GM19395 (cell line): ENCODE measurements around the gene EPHB2.

ENCODE experiments used
- ATAC-seq: cut with Tn5 transposase; IDR thresholded peaks from one replicate; pipeline ENCODE4 v1.9.1; 2021; ENCODE audit warnings: mild to moderate bottlenecking, moderate library complexity; ENCODE audit not compliant: unreplicated experiment

EPHB2 gene

DNA sequence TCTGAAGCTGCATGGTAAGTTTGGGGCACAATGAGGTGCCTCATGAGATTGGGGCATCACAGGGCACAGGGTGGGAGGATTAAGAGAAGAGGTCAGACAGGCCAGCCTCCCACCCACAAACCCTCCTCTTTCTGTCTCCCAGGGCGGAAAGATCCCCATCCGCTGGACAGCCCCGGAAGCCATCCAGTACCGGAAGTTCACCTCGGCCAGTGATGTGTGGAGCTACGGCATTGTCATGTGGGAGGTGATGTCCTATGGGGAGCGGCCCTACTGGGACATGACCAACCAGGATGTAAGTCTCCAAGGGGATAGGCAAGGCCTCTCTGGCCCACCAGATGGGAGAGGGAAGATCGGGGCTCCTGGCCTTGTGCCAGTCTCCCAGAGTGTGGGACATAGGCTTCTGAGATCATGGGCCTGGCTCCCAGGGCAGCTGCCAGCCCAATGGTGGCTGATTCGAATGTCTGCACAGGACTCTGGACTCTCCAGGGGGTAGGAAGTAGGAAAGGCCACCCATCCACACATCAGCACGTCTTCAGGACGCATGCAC is 198.3 kb downstream of the EPHB2 start:
- ATAC-seq = no peak

DNA sequence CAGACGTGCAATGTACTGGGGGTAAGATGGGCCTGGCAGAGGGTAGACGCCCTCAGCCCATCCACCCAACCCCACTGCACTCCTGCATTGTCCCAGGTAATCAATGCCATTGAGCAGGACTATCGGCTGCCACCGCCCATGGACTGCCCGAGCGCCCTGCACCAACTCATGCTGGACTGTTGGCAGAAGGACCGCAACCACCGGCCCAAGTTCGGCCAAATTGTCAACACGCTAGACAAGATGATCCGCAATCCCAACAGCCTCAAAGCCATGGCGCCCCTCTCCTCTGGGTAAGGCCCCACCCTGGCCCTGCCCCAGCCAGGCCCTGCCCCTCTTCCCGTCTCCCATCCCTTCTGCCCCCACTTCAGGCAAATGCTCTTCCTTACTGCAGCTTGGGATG is 199.6 kb downstream of the EPHB2 start:
- ATAC-seq = no peak

DNA sequence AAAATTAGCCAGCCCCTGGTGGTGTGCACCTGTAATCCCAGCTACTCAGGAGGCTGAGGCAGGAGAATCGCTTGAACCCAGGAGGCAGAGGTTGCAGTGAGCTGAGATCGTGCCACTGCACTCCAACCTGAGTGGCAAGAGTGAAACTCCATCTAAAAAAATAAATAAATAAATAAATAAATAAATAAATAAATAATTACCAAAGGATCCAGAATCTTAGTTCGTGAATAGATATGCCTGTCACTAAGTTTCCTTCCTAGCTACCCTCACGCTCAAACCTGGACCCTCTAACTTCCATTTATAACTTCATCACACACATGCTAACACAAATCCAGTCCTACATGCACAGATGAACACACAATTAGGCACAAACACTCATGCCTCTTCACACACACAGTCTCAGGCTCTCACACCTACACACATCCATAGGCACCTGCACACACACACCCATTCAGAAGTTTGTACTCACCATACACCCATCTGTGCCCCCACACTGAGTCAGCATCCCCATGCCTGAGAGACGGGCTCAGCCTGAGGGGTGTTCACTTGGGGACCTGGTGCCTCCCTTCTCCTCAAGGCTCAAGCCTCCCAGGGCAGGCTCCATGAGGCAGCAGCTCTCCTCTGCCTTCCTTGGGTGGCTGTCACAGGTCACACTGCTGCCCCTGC is 200.5 kb downstream of the EPHB2 start:
- ATAC-seq = no peak

DNA sequence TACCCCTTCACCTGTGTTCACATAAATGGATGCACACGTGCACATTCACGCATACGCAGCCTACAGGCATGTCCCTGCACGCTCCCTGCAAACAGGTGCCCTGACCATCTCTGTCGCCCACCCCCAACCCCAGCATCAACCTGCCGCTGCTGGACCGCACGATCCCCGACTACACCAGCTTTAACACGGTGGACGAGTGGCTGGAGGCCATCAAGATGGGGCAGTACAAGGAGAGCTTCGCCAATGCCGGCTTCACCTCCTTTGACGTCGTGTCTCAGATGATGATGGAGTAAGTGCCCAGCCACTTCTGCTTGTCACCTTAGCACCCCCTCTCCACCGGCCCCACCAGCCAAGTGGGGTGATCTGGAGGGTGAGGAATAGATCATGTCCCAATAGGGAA is 201.7 kb downstream of the EPHB2 start:
- no peak for ATAC-seq

DNA sequence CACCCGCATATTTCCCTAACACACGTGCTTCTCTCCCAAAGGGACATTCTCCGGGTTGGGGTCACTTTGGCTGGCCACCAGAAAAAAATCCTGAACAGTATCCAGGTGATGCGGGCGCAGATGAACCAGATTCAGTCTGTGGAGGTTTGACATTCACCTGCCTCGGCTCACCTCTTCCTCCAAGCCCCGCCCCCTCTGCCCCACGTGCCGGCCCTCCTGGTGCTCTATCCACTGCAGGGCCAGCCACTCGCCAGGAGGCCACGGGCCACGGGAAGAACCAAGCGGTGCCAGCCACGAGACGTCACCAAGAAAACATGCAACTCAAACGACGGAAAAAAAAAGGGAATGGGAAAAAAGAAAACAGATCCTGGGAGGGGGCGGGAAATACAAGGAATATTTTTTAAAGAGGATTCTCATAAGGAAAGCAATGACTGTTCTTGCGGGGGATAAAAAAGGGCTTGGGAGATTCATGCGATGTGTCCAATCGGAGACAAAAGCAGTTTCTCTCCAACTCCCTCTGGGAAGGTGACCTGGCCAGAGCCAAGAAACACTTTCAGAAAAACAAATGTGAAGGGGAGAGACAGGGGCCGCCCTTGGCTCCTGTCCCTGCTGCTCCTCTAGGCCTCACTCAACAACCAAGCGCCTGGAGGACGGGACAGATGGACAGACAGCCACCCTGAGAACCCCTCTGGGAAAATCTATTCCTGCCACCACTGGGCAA is 202.9 kb downstream of the EPHB2 start:
- ATAC-seq = no peak

DNA sequence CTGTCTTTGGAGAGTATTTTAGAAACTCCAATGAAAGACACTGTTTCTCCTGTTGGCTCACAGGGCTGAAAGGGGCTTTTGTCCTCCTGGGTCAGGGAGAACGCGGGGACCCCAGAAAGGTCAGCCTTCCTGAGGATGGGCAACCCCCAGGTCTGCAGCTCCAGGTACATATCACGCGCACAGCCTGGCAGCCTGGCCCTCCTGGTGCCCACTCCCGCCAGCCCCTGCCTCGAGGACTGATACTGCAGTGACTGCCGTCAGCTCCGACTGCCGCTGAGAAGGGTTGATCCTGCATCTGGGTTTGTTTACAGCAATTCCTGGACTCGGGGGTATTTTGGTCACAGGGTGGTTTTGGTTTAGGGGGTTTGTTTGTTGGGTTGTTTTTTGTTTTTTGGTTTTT is 203.5 kb downstream of the EPHB2 start:
- no peak for ATAC-seq

DNA sequence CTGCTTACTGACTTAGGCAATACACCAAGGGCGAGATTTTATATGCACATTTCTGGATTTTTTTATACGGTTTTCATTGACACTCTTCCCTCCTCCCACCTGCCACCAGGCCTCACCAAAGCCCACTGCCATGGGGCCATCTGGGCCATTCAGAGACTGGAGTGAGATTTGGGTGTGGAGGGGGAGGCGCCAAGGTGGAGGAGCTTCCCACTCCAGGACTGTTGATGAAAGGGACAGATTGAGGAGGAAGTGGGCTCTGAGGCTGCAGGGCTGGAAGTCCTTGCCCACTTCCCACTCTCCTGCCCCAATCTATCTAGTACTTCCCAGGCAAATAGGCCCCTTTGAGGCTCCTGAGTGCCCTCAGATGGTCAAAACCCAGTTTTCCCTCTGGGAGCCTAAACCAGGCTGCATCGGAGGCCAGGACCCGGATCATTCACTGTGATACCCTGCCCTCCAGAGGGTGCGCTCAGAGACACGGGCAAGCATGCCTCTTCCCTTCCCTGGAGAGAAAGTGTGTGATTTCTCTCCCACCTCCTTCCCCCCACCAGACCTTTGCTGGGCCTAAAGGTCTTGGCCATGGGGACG is 204.1 kb downstream of the EPHB2 start:
- ATAC-seq = no peak

DNA sequence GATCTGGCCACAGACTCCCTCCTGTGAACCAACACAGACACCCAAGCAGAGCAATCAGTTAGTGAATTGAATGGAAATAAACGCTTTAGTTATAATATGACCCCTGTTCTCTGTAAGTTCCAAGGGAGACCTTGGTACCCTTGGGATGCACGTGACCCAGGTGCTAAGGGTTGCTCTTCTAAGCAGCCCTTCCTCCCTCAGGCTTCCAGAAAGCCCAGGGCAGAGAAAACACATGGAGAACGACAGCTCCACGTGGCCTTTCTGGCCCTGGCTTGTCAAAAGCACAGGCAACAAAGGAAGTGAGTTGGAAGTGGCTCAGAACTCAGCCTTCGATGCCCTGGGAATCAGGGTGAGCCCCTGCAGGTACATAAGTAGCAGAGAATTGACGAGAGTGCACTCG is 204.6 kb downstream of the EPHB2 start:
- ATAC-seq = no peak

DNA sequence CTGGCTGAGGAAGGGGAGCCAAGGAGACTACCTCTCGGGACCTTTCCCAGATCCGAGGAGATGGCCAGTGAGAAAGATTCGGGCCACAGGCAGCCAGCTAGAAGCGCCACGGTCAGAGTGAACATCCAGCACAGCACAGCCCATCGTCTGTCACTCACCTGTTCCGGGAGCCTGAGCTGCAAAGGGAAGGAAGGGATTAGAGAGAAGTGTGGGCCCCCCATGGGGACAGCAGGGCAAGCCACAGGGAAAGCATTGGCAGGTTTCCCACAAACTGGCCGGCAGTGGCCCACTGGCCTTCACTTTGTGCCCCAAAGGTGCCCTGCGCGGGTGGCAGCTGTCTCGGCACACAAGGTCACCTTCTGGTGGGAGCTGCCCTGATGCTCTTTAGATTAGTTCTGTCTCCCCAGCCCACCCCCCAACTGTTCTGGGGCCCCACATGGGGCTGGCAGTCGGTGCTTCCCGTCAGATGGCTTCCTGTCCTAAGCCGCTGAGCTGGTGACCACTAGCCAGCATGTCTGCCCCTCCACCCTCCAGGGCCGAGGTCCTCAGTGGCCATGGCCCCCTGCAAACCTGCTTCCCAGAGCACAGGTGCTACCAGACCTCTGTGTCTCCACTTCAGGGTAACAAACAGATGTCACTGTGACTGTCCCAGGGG is 205.3 kb downstream of the EPHB2 start:
- no peak for ATAC-seq

DNA sequence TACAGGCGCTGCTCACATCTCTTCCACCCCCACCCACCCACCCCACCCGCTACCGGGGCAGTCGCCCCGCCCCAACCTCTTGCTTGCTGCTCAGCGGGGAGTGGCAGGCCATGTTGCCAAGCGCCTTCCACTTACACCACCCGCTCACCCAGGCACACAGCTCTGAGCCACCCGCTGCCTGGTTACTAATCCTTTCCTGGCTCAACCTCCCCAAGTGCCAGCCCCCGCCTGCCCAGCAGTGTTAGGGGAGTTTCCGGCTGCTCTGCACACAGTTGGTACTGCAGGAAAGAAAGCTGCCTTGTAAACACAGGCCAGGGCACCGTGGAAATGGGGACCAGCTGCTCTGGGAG is 205.8 kb downstream of the EPHB2 start:
- ATAC-seq = no peak

DNA sequence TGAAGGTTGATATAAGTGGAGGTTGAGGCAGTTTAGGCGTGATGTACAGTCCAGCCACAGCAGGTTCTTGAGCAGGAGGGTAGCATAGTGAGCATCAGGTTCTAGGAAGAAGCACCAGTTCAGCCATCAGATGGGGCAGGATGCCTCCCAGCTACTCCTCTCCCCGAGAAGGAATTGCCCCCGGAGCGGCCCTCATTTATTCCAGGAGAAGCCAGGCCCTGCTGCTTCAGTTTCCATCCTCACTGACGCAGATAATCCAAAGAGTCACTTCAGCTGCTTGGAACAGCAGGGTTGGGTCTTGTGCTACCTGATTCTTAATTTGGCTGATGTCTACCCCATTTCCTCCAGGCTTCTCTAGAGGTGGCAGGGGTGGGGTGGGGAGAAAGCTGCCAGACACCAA is 207.3 kb downstream of the EPHB2 start:
- no peak for ATAC-seq

DNA sequence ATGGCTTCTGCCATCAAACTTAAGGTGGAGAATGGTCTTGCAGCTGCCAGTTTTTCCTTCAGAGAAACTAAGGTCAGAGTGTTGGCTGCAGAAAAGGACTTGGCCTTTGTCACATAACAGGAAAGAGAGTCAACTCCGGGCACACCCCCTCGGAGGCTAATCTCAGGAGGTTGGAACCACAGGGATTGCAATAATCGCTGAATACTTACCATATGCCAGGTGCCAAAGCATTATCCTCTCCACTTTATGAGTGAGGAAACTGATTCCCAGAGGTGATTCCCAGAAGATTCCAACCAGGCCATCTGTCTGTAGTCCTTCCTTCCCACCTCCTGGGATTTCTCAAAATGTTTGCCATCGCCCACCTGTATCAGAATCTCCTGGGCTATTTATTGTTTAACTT is 208.0 kb downstream of the EPHB2 start:
- no peak for ATAC-seq

DNA sequence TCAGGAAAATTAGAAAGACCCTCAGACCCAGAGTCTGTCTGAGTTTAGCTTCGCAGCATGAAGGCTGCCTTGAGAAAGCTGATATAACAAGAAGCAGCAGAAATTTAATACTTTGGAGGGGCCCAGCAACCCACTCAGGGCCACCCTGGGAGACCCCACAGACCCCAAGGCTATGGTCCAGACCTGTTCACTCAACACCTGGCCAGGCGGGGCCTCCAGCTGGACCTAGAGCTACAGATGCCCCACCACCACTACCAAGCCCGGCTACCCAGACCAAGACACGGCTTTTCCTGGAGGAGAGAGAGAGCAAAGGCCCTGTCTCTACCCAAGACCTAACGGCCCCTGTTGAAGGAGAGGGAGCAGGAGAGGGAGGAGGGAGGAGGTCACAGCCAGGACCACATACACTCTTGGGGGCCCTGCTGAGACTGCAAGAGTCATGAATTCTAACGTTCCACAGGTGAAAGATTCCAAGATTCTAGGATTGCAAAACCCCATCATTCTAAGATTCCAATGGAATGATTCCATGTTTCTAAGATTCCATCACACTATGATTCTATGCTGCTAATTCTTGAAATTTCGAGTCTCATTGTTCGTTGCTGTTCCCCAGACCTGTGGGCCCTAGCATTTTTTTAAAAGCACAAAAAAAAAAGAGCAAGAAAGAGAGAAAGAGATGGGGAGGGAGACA is 208.8 kb downstream of the EPHB2 start:
- ATAC-seq = no peak

DNA sequence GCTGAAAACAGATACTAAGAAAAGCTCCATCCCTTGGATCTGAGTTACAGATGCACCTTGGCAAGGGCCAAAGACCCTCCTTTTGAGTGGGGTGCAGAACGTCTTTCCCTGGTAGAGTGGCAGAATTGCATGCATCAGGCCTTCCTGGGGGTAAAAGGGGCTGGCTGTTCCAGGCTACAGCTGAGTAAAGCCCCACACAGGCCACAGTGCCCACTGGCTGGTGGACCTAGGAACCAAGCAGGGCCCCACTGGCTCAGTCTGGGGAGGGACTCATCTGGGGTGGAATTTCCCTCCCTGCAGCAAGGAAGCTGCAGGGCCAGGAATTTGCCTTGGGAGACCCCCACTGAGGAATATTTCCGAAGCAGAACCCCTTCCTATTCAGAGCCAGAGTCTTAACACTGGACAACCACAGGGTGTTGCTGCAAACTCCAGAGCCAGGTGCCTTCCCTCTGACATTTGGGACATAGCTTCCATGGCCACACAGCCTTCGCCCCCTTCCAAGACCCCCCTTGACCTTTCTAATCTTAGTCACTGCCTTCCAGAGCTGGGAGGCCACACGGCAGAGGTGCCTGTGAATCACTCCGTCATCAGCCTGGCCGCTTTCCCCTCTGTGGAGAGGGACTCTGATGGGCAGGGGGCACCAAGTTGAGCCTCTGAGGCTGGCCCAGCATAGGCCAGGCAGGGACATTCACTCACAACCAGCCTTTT is 209.5 kb downstream of the EPHB2 start:
- ATAC-seq = no peak

DNA sequence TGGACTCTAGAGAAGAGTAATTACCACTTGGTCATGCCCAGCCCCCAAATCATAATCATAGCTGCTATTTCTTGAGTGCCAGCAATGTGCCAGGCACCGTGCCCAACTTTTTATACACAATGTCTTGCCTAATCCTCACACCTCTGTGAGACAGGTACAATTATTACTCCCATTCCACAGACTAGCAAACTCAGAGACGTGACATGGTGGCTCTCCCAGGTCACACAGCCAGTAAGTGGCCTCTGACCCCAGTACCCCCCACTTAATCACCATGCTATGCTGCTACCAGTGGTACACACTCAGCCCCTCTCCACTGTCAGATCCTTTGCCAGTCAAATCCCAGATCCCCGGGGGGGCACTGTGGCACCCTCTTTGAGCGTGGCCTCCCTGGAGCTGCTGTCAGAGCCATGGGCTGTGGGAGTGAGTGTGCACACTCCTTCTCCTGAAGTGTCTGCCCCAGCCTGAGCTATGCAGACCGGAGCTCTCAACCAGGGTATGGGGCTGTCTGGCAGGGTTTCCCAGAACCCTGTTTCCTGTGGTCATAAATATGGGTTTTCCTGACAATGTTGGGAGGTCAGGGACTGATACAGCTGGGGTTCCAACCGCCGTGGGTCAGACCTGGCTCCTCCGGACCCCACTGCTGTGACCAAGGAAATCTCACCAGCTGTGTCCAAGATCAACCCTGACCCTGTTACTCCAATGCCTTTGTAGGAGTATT is 210.3 kb downstream of the EPHB2 start:
- ATAC-seq = no peak

DNA sequence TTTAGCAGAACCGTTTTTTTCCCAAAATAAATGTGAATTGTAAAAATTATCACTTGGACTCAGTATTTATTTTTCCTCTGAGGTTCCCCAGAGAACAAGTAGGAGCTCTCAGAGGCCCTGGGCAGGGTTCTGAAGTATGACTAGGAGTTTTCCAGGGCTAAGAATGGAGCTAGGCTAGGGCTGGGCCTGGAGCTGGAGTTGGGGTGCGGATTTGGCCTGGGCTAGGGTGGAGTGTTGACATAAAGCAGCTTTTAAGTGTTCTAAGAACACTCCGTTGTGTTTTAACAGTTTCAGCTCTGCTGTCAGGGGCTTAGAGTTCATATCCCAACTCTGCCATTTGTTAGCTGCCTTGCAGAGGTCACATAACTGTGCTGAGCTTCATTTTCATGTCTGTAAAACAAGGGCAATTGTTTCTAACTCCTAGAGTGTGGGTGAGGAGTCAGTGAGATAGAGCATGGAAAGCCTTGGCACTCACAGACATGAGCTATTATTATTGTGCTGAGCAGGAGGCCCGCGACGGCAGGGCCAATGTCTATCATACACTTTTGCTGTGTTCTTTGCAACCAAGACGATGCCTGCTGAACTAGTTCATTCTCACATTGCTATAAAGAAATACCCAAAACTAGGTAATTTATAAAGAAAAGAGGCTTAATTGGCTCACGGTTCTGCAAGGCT is 210.9 kb downstream of the EPHB2 start:
- no peak for ATAC-seq

DNA sequence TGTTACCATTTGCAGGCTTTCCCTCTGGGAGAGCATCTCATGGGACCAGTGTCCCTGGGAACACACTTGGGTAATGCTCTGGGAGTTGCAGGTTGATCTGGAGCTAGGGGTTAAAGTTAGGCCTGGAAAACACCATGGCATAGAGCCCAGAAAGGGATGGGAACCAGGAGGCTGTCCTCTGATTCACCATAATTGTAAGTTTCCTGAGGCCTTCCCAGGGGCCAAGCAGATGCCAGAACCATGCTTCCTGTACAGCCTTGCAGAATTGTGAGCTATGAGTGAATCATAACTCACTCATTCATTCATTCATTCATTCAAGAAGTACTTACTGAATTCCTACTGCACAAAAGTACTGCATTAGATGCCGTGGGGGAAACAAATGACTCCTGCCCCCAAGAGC is 212.0 kb downstream of the EPHB2 start:
- no peak for ATAC-seq

DNA sequence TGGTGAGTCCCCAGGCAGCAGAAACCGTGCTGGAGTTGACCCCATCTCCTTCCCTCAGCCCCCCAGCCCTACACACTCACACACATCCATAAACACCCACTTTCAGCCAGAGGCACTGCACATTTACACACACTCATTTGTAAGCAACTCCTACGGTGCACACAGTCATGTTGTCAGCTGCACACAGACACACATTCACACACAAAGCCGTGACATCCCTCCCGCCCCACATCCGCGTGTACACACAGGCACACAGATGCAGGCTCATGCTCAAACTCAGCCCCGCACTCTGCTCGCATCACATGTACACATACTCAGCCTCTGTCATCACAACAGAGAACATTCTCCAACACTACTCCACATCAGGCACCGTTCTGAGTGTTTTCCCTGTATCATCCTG is 214.5 kb downstream of the EPHB2 start:
- ATAC-seq = no peak

DNA sequence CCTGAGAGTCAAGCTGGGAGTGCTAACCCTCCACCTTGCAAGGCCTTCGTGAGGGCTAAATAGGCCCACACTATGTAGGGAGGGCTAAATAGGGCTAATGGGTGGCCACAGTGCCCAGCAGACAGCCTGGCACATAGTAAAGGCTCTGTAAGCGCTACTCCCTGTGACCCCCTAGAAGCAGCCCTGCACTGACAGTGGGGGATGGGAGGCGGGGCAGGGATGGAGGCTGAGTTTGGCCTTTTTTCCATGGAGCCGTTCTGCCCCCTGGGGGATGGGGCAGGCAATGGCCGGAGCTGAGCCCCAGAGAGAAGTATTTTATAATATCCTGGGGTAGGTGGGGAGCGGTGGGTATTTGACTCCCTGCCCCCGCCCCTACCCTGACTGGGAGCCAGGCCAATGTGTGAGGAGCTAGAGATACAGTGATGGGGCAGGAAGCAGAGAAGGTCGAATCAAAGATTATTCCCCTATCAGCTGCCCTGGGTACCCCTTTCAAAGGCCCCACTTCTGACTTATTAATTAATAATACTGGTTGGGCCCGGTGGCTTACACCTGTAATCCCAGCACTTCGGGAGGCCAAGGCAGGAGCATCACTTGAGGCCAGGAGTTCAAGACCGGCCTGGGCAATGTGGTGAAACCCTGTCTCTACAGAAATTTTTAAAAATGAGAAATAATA is 219.7 kb downstream of the EPHB2 start:
- ATAC-seq = no peak
